Adrenal gland (tissue), 12 donors: ENCODE data around the gene EPHA3. TPM values are rescaled to one million over a fixed set of nuclear protein-coding genes. Genes with fewer than 3 reads are reported as not detected.
"Not testable (repeated sequence)": the region's sequence is repeated elsewhere in the genome, so short reads cannot be mapped to it uniquely, and the experiment has no call there.

Source experiments
- DNase-seq, 7 donors: peaks; one replicate each; pipeline ENCODE4 v3.0.0-alpha.2; 2019 to 2020
- H3K27ac ChIP-seq, 5 donors: fragments of 200-600 bp; sonication (generic) in 4 of 5; 1 replicate in 3 of 5; 2 replicates in 2 of 5; pipeline versions ENCODE4 v1.5.1 to v1.8.0; 2016 to 2020; ENCODE audit warnings: mild to moderate bottlenecking in 1 of 5
- H3K27me3 ChIP-seq: fragments of 200-600 bp; 2 replicates; pipeline ENCODE4 v1.8.0; 2021
- H3K36me3 ChIP-seq, 2 donors: fragments of 200-600 bp; replicated peaks in 1 of 2; 1 replicate in 1 of 2; 2 replicates in 1 of 2; pipeline versions ENCODE4 v1.5.1 to v1.8.0; 2018 to 2022
- H3K4me1 ChIP-seq, 2 donors: fragments of 200-600 bp; replicated peaks in 1 of 2; 1 replicate in 1 of 2; 2 replicates in 1 of 2; pipeline versions ENCODE4 v1.5.1 to v1.8.0; 2018 to 2021
- H3K4me3 ChIP-seq, 4 donors: fragments of 200-600 bp; sonication (generic) in 3 of 4; one replicate each; pipeline ENCODE4 v1.5.1; 2016 to 2018
- H3K9me3 ChIP-seq, 3 donors: fragments of 200-600 bp; sonication (generic) in 1 of 3; replicated peaks in 1 of 3; 1 replicate in 2 of 3; 2 replicates in 1 of 3; pipeline versions ENCODE4 v1.5.1 to v1.8.0; 2016 to 2021
- POLR2A ChIP-seq, 2 donors: fragments of 450-650 bp; IDR thresholded peaks; one replicate each; pipeline ENCODE4 v1.6.1; 2017; ENCODE audit warnings: antibody characterized with exemption in 2 of 2, mild to moderate bottlenecking in 2 of 2, moderate library complexity in 1 of 2
- WGBS, 4 donors: extraction: QIAGEN DNeasy Blood & Tissue Kit in 2 of 4; methylation state at CpG; one replicate each; pipeline versions ENCODE4 v1.1.5 to v1.1.7; 2013 to 2017; 5-methylcytosine and 5-hydroxymethylcytosine counted together
- intact Hi-C, 2 donors: fragments of 100-400 bp; cut with DNase I; formaldehyde crosslinking; loops; one replicate each; pipeline versions ENCODE4 v1.14.1 to v1.15.0; 2022 to 2023
- polyA plus RNA-seq, 3 donors: library from polyadenylated mRNA; stranded (reverse); fragments of 200-250 nt in 2 of 3; fragments of 350-450 nt in 1 of 3; fragmentation: Illumina TruSeq in 1 of 3; extraction: RNeasy Lipid Tissue Mini Kit (QIAGEN cat#74804) in 1 of 3; gene quantifications; one replicate each; pipeline ENCODE4 v1.2.3, GENCODE V29; 2013 to 2014
- total RNA-seq, 9 donors: library from RNA; depleted of rRNA in 4 of 9; stranded (reverse); fragments of >200 nt in 4 of 9; fragments of 120-200 nt in 1 of 9; fragmentation: NEBNext Ultra II Directional in 1 of 9; extraction: Animal tissue kit (Norgen Biotek cat#: 25700) in 1 of 9; gene quantifications; one replicate each; pipeline versions ENCODE4 v1.1.0 to v1.2.4, GENCODE V29; 2013 to 2023
- TF ChIP-seq, protein P1 (sequence below), 6 experiments: fragments of 450-650 bp in 4 of 6; fragments of 200-600 bp in 2 of 6; sonication (generic) in 1 of 6; IDR thresholded peaks; 1 replicate in 5 of 6; 2 replicates in 1 of 6; pipeline versions ENCODE4 v1.5.1 to v1.8.0; 2016 to 2021; ENCODE audit warnings: antibody characterized with exemption in 6 of 6, mild to moderate bottlenecking in 2 of 6, moderate library complexity in 1 of 6
- donor health status: healthy with polysubstance abuse.
- donor health status: Bipolar disorder and iron deficiency.
- donor health status: DM: yes; HTN: yes; CAD: no.
- donor health status: DM: no; HTN: no; CAD: no.
- donor health status: DM: no; HTN: no; CAD: no.
- donor health status: DM: yes; HTN: yes; CAD: no.

Gene EPHA3
- total and polyA plus RNA-seq, 12 donors: 0.17 to 5.1 (median 0.48) TPM

DNA sequence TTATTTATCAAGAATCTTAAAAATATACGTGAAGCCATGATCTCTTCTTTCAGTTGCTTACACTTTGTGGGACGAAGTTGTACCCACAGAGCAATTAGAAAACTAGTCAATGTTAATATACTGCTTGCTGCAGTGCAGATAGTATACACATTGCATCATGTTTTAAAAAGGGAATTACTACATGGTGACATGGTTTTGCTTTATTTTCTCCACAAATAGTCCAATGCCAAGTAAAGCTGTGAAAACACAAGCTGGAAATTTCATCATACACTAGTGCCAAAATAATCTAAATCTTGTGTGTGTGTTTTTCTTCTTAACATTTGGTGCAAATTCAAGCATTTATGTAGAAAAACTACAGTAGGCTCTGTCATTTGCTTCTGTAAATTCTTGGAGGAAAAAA is 233.0 kb downstream of the EPHA3 start:
- no peaks in the 10 kb centered on the region for H3K36me3 ChIP-seq
- no peaks in the 10 kb centered on the region for H3K9me3 ChIP-seq
- DNase-seq: no peak
- H3K27me3 ChIP-seq: no peaks in the 10 kb centered on the region
- intact Hi-C loops: no loop called here
- TF ChIP-seq, protein P1, sequence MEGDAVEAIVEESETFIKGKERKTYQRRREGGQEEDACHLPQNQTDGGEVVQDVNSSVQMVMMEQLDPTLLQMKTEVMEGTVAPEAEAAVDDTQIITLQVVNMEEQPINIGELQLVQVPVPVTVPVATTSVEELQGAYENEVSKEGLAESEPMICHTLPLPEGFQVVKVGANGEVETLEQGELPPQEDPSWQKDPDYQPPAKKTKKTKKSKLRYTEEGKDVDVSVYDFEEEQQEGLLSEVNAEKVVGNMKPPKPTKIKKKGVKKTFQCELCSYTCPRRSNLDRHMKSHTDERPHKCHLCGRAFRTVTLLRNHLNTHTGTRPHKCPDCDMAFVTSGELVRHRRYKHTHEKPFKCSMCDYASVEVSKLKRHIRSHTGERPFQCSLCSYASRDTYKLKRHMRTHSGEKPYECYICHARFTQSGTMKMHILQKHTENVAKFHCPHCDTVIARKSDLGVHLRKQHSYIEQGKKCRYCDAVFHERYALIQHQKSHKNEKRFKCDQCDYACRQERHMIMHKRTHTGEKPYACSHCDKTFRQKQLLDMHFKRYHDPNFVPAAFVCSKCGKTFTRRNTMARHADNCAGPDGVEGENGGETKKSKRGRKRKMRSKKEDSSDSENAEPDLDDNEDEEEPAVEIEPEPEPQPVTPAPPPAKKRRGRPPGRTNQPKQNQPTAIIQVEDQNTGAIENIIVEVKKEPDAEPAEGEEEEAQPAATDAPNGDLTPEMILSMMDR (IDR thresholded peaks at IDR 0.05): no peak
- no peak for TF ChIP-seq POLR2A (IDR thresholded peaks at IDR 0.05)
- WGBS, 4 donors: 61 to 72% (median 67%) methylated on average over 2 of the region's 2 CpGs
- H3K4me3 ChIP-seq: no peak overlapping the region
- no peaks in the 10 kb centered on the region for H3K4me1 ChIP-seq
- H3K27ac ChIP-seq: no peak overlapping the region

DNA sequence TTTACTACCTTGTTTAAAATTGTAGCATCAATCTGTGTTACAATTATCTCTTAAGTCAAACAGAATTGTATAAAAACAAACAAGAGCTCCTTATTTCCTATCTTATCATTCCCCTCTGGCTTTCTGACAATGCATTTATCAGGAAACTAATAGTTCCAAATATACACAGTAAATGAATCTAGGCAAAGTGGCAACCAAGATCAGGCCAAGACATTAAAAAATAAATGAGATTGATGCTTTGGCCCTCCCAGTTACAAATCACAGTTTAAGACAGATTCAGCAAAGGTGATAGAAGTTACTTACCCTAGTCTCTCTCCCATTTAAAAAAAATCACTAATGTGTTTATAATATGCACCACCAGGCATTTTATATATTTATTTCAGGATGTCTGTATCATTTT is 236.7 kb downstream of the EPHA3 start:
- DNase-seq: no peak
- Histone ChIP-seq H3K27me3 (no peaks in the 10 kb centered on the region), H3K4me1 (no peaks in the 10 kb centered on the region), H3K36me3 (no peaks in the 10 kb centered on the region), H3K27ac (no peak overlapping the region), H3K9me3 (no peaks in the 10 kb centered on the region), H3K4me3 (no peak overlapping the region)
- intact Hi-C loops: no loop called here
- TF ChIP-seq, protein P1 (IDR thresholded peaks at IDR 0.05): no peak
- TF ChIP-seq POLR2A (IDR thresholded peaks at IDR 0.05): no peak

DNA sequence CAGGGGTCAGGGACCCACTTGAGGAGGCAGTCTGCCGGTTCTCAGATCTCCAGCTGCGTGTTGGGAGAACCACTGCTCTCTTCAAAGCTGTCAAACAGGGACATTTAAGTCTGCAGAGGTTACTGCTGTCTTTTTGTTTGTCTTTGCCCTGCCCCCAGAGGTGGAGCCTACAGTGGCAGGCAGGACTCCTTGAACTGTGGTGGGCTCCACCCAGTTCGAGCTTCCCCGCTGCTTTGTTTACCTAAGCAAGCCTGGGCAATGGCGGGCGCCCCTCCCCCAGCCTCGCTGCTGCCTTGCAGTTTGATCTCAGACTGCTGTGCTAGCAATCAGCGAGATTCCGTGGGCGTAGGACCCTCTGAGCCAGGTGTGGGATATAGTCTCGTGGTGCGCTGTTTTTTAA is 243.5 kb downstream of the EPHA3 start:
- not testable (repeated sequence) for H3K4me3 ChIP-seq, DNase-seq
- WGBS, 4 donors: 38 to 51% (median 47%) methylated on average over 2 to 4 of the region's 12 CpGs

DNA sequence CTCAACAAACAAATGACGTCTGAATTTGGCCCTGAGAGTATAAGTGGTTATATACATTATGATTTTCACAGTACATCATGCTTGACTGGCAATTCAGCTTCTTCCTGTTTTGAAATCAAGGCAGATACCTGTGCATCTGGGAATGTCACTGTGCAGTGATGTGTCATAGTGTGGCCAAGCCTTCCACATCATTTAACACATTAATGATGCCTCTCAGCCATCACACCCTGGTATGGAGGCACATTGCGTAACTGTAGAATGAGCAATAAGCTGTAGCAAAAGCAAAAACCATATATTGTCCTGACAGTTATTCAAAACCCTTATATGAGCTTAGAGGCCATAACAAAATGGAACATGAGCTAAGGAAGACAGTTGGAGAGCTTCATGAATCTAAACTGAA is 246.0 kb downstream of the EPHA3 start:
- H3K36me3 ChIP-seq: no peaks in the 10 kb centered on the region
- H3K4me1 ChIP-seq: no peaks in the 10 kb centered on the region
- TF ChIP-seq, protein P1 (IDR thresholded peaks at IDR 0.05): no peak
- TF ChIP-seq POLR2A (IDR thresholded peaks at IDR 0.05): no peak
- H3K9me3 ChIP-seq: no peaks in the 10 kb centered on the region
- intact Hi-C loops: no loop called here
- H3K4me3 ChIP-seq: no peak overlapping the region
- H3K27me3 ChIP-seq: no peaks in the 10 kb centered on the region
- 69 to 79% (median 73%) methylated on average over 2 of the region's 2 CpGs for WGBS, 4 donors
- no peak for DNase-seq
- H3K27ac ChIP-seq: no peak overlapping the region

More for the DNA sequence above, 243.5 kb downstream of the EPHA3 start:
- H3K4me1 ChIP-seq, H3K9me3 ChIP-seq, H3K36me3 ChIP-seq, H3K27ac ChIP-seq, intact Hi-C loops, H3K27me3 ChIP-seq: not testable (repeated sequence)

DNA sequence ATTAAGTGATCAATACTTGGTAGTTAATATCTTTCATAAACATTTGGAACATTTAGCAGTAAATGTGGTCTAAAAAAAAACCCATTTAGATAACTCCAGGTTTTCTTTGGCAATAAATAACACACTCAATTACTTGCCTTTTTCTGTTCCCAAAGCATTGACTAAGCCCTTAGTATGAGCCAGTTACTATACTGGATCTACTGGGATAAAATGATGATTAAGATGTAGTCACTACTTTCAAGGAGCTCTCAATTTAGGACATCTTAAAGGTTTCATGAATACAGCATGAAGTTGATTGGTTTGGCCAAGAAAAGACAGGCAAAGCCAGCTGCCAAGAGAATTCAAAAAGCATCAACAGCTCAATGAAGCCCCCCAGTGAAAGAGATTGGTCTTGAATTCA is 250.9 kb downstream of the EPHA3 start:
- no peaks in the 10 kb centered on the region for H3K36me3 ChIP-seq
- intact Hi-C loops: no loop called here
- H3K27me3 ChIP-seq: no peaks in the 10 kb centered on the region
- no peaks in the 10 kb centered on the region for H3K9me3 ChIP-seq
- no peak for DNase-seq
- no peak overlapping the region for H3K27ac ChIP-seq
- TF ChIP-seq, protein P1 (IDR thresholded peaks at IDR 0.05): no peak
- no peak for TF ChIP-seq POLR2A (IDR thresholded peaks at IDR 0.05)
- no peak overlapping the region for H3K4me3 ChIP-seq
- H3K4me1 ChIP-seq: no peaks in the 10 kb centered on the region
